ENCODE data around the gene HMGXB4.

HMGXB4 gene

GRCh38 chr22:35311551-35311999 is 54.3 kb downstream of the HMGXB4 start:
- no peak overlapping the region for H2AFZ ChIP-seq (ENCODE audit: low read length, unreplicated experiment)
- H3K27me3 ChIP-seq (ENCODE audit: insufficient read depth, low read length): no peaks in the 10 kb centered on the region
- H3K36me3 ChIP-seq (ENCODE audit: insufficient read depth, low read length): no peaks in the 10 kb centered on the region
- peaks cover 27% of the 10 kb centered on the region for H3K4me1 ChIP-seq (ENCODE audit: control insufficient read depth, insufficient read depth, low read length, unreplicated experiment)
- H3K27ac ChIP-seq (ENCODE audit: low read depth, low read length): peak overlapping the region; percentile 74; the same call in 1 of the 2 replicates
- H3K79me2 ChIP-seq (ENCODE audit: control insufficient read depth, insufficient read depth, low read length, unreplicated experiment): peaks cover 41% of the 10 kb centered on the region
- H3K4me3 ChIP-seq (ENCODE audit: low read depth, low read length): no peak overlapping the region

- Histone ChIP-seq H3K27ac (ENCODE audit: low read depth, low read length) (peak overlapping the region; percentile 74), H3K79me2 (ENCODE audit: control insufficient read depth, insufficient read depth, low read length, unreplicated experiment) (peaks cover 36% of the 10 kb centered on the region), H3K27me3 (ENCODE audit: insufficient read depth, low read length) (no peaks in the 10 kb centered on the region), H2AFZ (ENCODE audit: low read length, unreplicated experiment) (no peak overlapping the region), H3K4me3 (ENCODE audit: low read depth, low read length) (no peak overlapping the region), H3K4me1 (ENCODE audit: control insufficient read depth, insufficient read depth, low read length, unreplicated experiment) (peaks cover 23% of the 10 kb centered on the region), H3K36me3 (ENCODE audit: insufficient read depth, low read length) (no peaks in the 10 kb centered on the region)
Measured at GRCh38 chr22:35312198-35313059, 55.1 kb downstream of the HMGXB4 start.

GRCh38 chr22:35313311-35314121 is 56.2 kb downstream of the HMGXB4 start:
- no peaks in the 10 kb centered on the region for H3K27me3 ChIP-seq (ENCODE audit: insufficient read depth, low read length)
- no peak overlapping the region for H3K4me3 ChIP-seq (ENCODE audit: low read depth, low read length)
- peaks cover 33% of the 10 kb centered on the region for H3K79me2 ChIP-seq (ENCODE audit: control insufficient read depth, insufficient read depth, low read length, unreplicated experiment)
- no peak overlapping the region for H2AFZ ChIP-seq (ENCODE audit: low read length, unreplicated experiment)
- peaks cover 23% of the 10 kb centered on the region for H3K4me1 ChIP-seq (ENCODE audit: control insufficient read depth, insufficient read depth, low read length, unreplicated experiment)
- H3K27ac ChIP-seq (ENCODE audit: low read depth, low read length): peak overlapping the region; percentile 74
- H3K36me3 ChIP-seq (ENCODE audit: insufficient read depth, low read length): no peaks in the 10 kb centered on the region

GRCh38 chr22:35314161-35314942 is 57.1 kb downstream of the HMGXB4 start:
- H3K4me3 ChIP-seq (ENCODE audit: low read depth, low read length): no peak overlapping the region
- H3K27ac ChIP-seq (ENCODE audit: low read depth, low read length): peak overlapping the region; percentile 74
- H2AFZ ChIP-seq (ENCODE audit: low read length, unreplicated experiment): no peak overlapping the region
- H3K79me2 ChIP-seq (ENCODE audit: control insufficient read depth, insufficient read depth, low read length, unreplicated experiment): peaks cover 28% of the 10 kb centered on the region
- H3K4me1 ChIP-seq (ENCODE audit: control insufficient read depth, insufficient read depth, low read length, unreplicated experiment): peaks cover 23% of the 10 kb centered on the region
- H3K36me3 ChIP-seq (ENCODE audit: insufficient read depth, low read length): no peaks in the 10 kb centered on the region
- H3K27me3 ChIP-seq (ENCODE audit: insufficient read depth, low read length): no peaks in the 10 kb centered on the region

GRCh38 chr22:35315141-35315854 is 58.0 kb downstream of the HMGXB4 start:
- Histone ChIP-seq H2AFZ (ENCODE audit: low read length, unreplicated experiment) (no peak overlapping the region), H3K27me3 (ENCODE audit: insufficient read depth, low read length) (no peaks in the 10 kb centered on the region), H3K27ac (ENCODE audit: low read depth, low read length) (no peak overlapping the region), H3K4me1 (ENCODE audit: control insufficient read depth, insufficient read depth, low read length, unreplicated experiment) (peaks cover 23% of the 10 kb centered on the region), H3K36me3 (ENCODE audit: insufficient read depth, low read length) (no peaks in the 10 kb centered on the region), H3K79me2 (ENCODE audit: control insufficient read depth, insufficient read depth, low read length, unreplicated experiment) (peaks cover 23% of the 10 kb centered on the region), H3K4me3 (ENCODE audit: low read depth, low read length) (no peak overlapping the region)

GRCh38 chr22:35315855-35316745 is 58.8 kb downstream of the HMGXB4 start:
- Histone ChIP-seq H3K79me2 (ENCODE audit: control insufficient read depth, insufficient read depth, low read length, unreplicated experiment) (peaks cover 19% of the 10 kb centered on the region), H2AFZ (ENCODE audit: low read length, unreplicated experiment) (no peak overlapping the region), H3K36me3 (ENCODE audit: insufficient read depth, low read length) (no peaks in the 10 kb centered on the region), H3K27me3 (ENCODE audit: insufficient read depth, low read length) (no peaks in the 10 kb centered on the region), H3K4me3 (ENCODE audit: low read depth, low read length) (no peak overlapping the region), H3K4me1 (ENCODE audit: control insufficient read depth, insufficient read depth, low read length, unreplicated experiment) (peaks cover 23% of the 10 kb centered on the region), H3K27ac (ENCODE audit: low read depth, low read length) (no peak overlapping the region)

GRCh38 chr22:35316751-35317150 is 59.5 kb downstream of the HMGXB4 start:
- Histone ChIP-seq H3K27ac (ENCODE audit: low read depth, low read length) (no peak overlapping the region), H3K79me2 (ENCODE audit: control insufficient read depth, insufficient read depth, low read length, unreplicated experiment) (peaks cover 19% of the 10 kb centered on the region), H3K27me3 (ENCODE audit: insufficient read depth, low read length) (no peaks in the 10 kb centered on the region), H2AFZ (ENCODE audit: low read length, unreplicated experiment) (no peak overlapping the region), H3K36me3 (ENCODE audit: insufficient read depth, low read length) (no peaks in the 10 kb centered on the region), H3K4me3 (ENCODE audit: low read depth, low read length) (no peak overlapping the region), H3K4me1 (ENCODE audit: control insufficient read depth, insufficient read depth, low read length, unreplicated experiment) (peaks cover 23% of the 10 kb centered on the region)

GRCh38 chr22:35317680-35318290 is 60.5 kb downstream of the HMGXB4 start:
- Histone ChIP-seq H3K79me2 (ENCODE audit: control insufficient read depth, insufficient read depth, low read length, unreplicated experiment) (peaks cover 19% of the 10 kb centered on the region), H2AFZ (ENCODE audit: low read length, unreplicated experiment) (no peak overlapping the region), H3K27ac (ENCODE audit: low read depth, low read length) (no peak overlapping the region), H3K36me3 (ENCODE audit: insufficient read depth, low read length) (no peaks in the 10 kb centered on the region), H3K4me1 (ENCODE audit: control insufficient read depth, insufficient read depth, low read length, unreplicated experiment) (peaks cover 15% of the 10 kb centered on the region), H3K27me3 (ENCODE audit: insufficient read depth, low read length) (no peaks in the 10 kb centered on the region), H3K4me3 (ENCODE audit: low read depth, low read length) (no peak overlapping the region)

Measured in ACC112 (cell line).